Posterior cingulate gyrus (tissue), 11 donors: ENCODE results near the gene LINGO1.

Experiments
- DNase-seq, 10 donors: peaks; one replicate each; pipeline versions ENCODE4 v3.0.0 to v3.0.0-alpha.2; 2020 to 2021; ENCODE audit warnings: mixed read lengths in 3 of 10
- intact Hi-C: fragments of 100-400 bp; cut with DNase I; formaldehyde crosslinking; loops from one replicate; pipeline ENCODE4 v1.15.1; 2023

The LINGO1 gene

GRCh38 chr15:77578641-77579372 is 53.9 kb downstream of the LINGO1 start:
- peak in 1 of 10 donors; percentile 65 for DNase-seq
- intact Hi-C loops, result loop anchor here (5.0 kb wide), 1 partner anchor 53 kb away; the partner anchor contains the start of gene LINGO1

DNA sequence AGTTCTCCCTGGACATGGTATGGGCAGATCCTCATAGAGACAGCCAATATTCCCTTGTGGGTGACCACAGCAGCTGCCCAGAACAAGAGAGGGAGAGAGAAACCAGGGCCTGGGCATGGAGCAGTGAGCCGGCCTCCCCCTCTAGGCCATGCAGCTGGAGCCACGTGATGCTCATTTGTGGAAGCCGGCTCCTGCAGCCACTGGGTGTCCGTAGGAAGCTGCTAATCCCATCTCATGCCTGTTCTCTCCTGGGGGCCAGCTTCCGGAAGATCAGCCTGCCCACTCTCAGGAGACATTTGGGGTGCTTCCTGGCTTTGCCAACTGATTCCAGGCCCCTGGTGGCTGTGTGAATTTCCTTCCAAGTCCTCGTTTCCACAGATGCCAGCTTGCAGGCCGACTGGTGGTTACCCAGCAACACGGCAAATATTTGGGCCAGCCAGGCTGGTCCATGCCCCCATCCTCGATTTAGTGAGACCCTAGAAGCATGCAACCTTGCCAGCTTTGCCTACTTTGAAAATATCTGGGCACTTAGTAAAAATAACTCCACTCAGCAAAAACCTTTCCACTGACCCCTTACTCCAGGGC is 55.3 kb downstream of the LINGO1 start:
- peak; percentile 58 to 97 (median 70) for DNase-seq
- intact Hi-C loops, result loop anchor here (5.0 kb wide), 1 partner anchor 55 kb away; the partner anchor contains the start of gene LINGO1

DNA sequence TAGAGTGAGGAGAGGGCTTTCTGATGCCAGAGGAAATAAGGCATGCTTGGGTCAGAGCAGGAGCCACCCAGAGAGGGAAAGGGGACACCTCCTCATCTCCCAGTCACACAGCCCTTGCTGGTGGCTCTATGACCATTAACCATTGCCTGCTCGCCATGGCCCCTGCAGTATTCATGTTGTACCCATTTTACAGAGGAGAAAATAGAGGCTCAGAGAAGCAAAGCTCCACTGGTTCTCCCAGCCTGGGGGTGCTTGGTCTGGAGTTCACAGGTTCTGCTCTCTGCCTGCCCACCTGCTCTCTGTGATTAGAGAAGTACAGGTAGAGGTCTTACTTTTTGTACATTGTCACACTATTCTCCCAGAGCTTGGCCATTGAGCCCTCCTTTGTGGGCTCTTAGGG is 56.2 kb downstream of the LINGO1 start:
- intact Hi-C loops, result loop anchor here (5.0 kb wide), 1 partner anchor 56 kb away; the partner anchor contains the start of gene LINGO1

GRCh38 chr15:77575203-77575934 is 57.3 kb downstream of the LINGO1 start:
- intact Hi-C loops, result loop anchor here (5.0 kb wide), 1 partner anchor 57 kb away; the partner anchor contains the start of gene LINGO1
- peak in 1 of 10 donors; percentile 79 for DNase-seq

More for the DNA sequence above, 56.2 kb downstream of the LINGO1 start:
- peak in 1 of 10 donors; percentile 32 for DNase-seq

- intact Hi-C loops, result loop anchor here (5.0 kb wide), 1 partner anchor 58 kb away; the partner anchor contains the start of gene LINGO1
- no peak for DNase-seq
Observed at GRCh38 chr15:77574521-77575202, 58.0 kb downstream of the LINGO1 start.

- DNase-seq, result no peak
- intact Hi-C loops, result no loop called here
Observed at GRCh38 chr15:77573802-77574201, 58.9 kb downstream of the LINGO1 start.

DNA sequence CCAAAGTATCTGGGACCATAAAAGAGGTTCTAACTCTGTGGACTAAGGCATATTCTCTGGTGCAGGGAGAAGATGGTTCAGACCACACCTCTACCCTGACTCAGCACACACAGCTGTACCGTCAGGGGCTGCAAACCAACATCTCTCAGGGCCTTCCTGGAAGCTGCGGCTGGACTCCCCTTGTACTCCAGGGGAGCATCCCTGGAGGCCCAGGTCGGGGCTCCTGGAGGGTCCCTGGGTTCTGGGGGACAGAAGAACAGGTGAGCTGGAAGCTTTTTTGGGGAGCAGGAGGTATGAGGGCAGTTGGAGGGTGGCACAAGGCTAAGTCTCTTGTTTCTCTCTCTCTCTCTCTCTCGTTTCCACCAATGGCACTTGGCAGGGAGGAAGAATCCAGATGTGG is 60.5 kb downstream of the LINGO1 start:
- DNase-seq, result peak in 1 of 10 donors; percentile 70
- intact Hi-C loops, result no loop called here

GRCh38 chr15:77571741-77572140 is 61.0 kb downstream of the LINGO1 start:
- peak in 1 of 10 donors; percentile 55 for DNase-seq
- intact Hi-C loops, result no loop called here

DNA sequence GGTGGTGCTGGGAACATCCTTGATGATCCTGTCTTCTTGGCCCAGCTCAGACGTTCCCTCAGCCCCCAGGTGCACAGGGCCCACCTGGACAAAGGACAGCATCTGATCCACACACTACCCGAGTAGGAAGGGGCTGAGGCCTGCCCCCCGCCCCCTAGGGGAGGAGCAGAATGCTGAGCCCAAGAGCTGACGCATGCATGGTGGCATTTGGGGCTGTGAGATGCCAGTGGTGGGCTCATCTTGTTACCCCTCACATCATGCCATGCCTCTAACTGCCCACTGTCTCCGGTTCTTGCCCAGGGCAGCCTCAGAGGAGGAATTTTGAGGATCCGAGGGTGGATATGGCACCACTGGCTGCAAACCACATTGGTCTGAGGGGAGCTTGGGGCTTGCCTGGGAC is 61.5 kb downstream of the LINGO1 start:
- intact Hi-C loops, result no loop called here
- peak in 1 of 10 donors; percentile 67 for DNase-seq

DNA sequence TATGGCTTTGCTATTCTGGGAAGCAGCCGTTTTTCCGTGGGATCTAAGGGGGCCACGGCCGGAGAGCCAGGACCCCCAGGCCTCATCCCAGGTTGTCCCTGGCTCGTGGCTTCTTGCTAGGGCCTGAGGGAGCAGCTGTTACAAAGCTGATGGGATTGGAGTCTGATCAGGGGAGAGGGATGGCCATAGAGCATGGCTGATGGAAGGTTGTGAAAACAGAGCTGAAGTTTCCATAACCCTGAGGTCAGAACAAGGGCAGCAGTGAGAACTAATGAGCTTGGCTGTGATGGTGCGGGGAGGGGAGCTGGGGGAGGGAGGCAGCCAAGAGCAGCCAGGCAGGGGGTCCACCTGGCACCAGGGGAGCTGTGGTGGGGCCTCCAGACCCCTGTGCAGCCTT is 63.0 kb downstream of the LINGO1 start:
- intact Hi-C loops, result no loop called here
- peak in 1 of 10 donors; percentile 26 for DNase-seq

- peak in 3 of 10 donors; percentile 19 to 82 (median 74) for DNase-seq
- intact Hi-C loops, result no loop called here
Observed at GRCh38 chr15:77568973-77569728, 63.6 kb downstream of the LINGO1 start.

DNA sequence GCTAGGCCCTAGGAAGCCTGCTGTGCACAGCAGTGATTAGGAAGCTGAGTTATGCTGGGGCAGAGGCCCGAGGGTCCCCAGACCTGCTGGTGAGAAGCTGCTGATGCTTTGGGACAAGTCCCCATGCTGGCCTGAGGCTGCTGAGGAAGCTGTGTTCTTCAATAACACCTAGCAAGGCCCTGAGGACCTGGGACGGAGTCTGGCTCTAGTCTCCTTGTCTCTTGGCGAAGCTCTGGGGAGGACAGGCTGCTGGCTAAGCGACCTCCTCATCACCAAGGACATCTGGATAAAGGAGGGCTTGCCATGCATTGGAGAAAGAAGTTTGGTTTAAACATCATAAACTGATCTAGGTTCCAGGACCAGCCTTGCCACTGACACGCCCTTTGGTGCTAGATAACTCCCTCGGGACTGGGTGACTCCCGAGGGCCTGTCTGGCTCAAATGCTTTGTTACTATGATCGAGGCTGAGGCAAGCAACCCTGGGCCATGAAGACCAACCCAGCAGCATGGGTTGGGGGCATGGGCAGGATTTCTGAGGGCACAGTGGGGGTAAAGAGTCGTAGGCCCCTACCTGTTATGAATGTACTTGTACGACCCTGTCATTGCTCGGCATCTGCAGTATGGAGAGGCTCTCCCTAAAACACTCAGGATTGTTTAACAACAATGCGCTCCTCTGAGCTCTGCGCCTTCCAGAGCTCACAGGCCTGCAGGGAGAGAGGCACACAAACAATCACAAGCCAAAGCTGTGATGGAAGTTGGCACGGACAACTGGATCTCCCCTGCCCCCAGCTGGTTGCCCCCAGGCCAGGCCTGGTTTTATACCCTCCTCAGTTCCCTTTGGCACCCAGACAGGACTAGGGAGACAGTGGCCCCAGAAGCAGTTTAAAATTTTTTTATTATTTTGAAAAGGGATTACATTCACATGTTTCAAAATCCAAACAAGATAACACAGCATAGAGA is 64.4 kb downstream of the LINGO1 start:
- intact Hi-C loops, result no loop called here
- peak in 2 of 10 donors; percentile 62 to 72 for DNase-seq

DNA sequence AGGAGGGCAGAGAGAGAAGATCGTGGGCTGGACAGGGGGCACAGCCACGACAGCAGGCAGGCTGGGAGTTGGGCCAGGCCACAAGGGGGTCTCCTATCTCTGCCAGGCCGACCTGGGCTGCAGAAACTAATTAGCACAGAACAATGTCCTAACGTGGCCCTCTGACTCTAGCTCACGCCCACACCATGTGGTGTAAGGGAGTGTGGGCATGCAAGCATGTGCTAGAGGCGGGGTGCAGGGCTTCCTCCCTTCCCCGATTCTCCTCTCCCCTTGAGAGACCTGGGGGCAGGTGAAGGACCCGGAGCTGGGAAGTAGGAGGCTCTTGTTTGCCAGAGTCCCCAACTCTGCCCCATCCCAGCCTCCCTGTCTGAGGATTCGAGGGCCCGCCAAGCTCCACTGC is 65.5 kb downstream of the LINGO1 start:
- DNase-seq, result peak in 1 of 10 donors; percentile 45
- intact Hi-C loops, result no loop called here

- DNase-seq, result no peak
- intact Hi-C loops, result no loop called here
Observed at GRCh38 chr15:77566092-77566491, 66.6 kb downstream of the LINGO1 start.

- intact Hi-C loops, result no loop called here
- DNase-seq, result peak in 1 of 10 donors; percentile 83
Observed at GRCh38 chr15:77565378-77565915, 67.3 kb downstream of the LINGO1 start.

- intact Hi-C loops, result no loop called here
- DNase-seq, result peak in 2 of 10 donors; percentile 25 to 64
Observed at GRCh38 chr15:77564938-77565337, 67.8 kb downstream of the LINGO1 start.

- intact Hi-C loops, result no loop called here
- DNase-seq, result peak in 1 of 10 donors; percentile 75
Observed at GRCh38 chr15:77564341-77564740, 68.4 kb downstream of the LINGO1 start.

GRCh38 chr15:77563623-77564156 is 69.0 kb downstream of the LINGO1 start:
- intact Hi-C loops, result no loop called here
- DNase-seq, result peak in 2 of 10 donors; percentile 25 to 73
